Left hindlimb (tissue), 1 donor: ENCODE data around the gene ADGRG3.

Source experiments
- DNase-seq: peaks from one replicate; pipeline ENCODE4 v3.0.0-alpha.2; 2018

The ADGRG3 gene

DNA sequence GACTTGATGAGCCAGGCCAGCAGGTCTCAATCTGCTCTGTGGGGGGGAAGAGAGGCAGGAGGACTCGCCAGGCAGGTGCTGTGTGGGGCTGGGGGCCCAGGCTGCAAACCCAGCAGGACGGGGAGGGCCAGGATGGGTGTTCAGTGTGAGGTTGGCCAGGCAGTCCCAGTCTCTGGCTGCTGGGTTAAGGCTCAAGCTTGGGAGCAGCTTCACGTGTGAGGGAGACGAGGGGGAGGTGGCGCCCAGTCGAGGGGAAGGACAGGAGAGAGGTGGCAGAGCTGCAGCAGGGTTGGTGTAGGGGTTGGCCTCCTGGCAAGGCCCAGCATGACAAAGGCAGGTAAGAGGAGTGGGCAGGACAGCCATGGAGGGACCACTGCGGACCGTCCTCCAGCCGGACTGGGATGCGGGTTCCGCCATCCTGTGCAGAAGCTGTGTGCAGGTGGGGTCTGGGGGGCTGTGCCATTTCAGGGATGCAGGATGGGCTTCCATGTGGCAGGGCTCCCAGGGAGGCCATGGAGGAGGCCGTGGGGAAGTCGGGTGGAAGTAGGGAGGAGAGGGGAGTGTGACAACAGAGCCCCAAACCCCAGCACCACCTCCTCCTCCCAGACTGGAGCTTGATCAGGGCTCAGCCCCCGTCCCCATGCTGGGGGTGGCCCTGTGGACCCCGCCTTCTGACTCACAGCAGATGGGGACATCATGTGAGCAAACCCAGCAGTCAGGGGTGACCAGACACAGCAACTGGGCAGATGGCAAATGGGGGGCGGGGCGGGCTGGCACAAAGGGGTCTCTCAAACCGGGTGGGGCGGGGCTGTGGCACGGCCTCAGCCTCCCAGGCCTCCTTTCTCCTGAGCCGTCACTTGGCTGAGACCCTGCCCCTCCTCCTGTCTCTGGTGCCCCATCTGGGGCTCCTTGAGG, 36.9 kb upstream of the ADGRG3 start:
- DNase-seq = peak; percentile 22

- DNase-seq = peak; percentile 24
Measured at GRCh38 chr16:57632568-57632967, 35.5 kb upstream of the ADGRG3 start.

- no peak for DNase-seq
Measured at GRCh38 chr16:57633383-57634064, 34.6 kb upstream of the ADGRG3 start.

DNA sequence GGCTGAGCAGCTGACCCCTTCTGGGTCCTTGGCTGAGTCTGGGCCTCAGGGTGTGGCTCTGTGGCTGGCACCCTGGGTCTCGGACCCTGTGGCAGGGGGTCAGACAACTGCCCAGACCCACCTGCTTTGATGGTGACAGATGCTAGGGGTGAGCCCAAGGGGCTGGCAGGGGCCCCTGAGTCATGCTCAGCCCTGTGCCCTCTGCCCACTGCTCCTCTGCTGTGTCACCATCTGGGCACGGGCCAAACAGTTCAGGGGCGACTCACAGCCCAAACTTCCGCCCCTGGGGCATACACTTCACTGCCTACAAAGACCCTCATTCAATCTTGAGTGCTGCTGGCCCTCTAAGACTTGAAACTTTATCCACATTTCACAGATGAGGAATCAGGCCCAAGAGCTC, 33.9 kb upstream of the ADGRG3 start:
- DNase-seq = no peak

- no peak for DNase-seq
Measured at GRCh38 chr16:57635266-57636097, 32.6 kb upstream of the ADGRG3 start.

GRCh38 chr16:57636184-57636583, 31.9 kb upstream of the ADGRG3 start:
- DNase-seq = no peak

DNA sequence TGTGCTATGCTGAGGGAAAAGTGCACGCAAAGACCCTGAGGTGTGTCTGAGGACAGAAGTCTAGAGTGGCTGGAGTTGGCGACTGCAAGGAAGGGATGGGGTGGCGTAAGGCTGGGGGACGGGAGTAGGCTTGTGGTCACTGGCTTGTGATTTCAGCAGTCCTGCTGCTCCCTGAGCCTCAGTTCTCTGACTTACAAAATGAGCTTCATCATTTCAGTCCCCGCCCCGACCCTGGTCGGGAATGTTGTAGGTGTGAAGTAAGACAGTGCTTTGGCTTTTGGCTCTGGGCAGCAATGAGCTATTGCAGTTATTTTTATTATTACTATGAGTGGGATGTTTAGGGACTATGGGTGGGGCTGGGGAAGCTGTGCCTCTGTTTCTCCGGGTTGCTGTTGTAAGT, 31.1 kb upstream of the ADGRG3 start:
- no peak for DNase-seq

DNA sequence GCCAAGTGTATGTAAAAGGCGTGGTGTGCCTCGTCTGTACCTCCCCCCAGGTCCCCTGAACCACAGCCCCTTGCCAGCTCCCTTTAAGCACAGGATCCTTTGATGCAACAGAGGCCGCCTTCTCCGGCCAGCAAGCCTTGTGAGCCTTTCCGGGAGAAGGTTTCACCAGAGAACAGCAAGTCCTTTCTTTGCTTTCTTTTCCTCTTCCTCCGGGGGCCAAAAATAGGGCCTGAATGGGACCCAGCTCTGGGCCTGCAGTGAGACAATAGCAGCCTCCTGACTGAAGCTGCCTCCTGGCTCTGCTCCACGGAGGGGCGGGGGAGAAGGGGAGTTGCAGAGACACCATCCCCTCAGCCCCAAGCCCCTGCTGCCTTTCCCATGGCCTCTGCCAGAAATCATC, 30.7 kb upstream of the ADGRG3 start:
- peak; percentile 71 for DNase-seq

GRCh38 chr16:57637965-57638364, 30.1 kb upstream of the ADGRG3 start:
- DNase-seq = no peak

DNA sequence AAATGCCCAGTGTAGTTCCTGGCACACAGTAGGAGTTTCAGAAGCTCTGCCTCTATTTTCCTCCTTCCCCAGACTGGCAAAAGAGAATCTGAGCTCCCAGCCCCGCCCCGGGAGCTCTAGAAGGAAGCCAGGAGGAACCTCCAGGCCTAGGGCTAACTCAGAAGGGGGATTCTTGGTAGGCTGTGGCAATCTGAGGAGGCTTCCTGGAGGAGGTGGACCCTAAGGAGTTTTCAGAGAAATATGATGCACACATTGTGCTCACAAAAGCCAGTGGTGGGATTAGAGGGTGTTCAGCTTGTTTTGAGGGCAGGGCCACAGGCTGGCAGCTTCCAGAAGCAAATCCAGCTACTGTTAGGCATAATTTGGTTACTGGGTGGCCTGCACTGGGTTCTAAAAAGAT, 29.7 kb upstream of the ADGRG3 start:
- no peak for DNase-seq

DNA sequence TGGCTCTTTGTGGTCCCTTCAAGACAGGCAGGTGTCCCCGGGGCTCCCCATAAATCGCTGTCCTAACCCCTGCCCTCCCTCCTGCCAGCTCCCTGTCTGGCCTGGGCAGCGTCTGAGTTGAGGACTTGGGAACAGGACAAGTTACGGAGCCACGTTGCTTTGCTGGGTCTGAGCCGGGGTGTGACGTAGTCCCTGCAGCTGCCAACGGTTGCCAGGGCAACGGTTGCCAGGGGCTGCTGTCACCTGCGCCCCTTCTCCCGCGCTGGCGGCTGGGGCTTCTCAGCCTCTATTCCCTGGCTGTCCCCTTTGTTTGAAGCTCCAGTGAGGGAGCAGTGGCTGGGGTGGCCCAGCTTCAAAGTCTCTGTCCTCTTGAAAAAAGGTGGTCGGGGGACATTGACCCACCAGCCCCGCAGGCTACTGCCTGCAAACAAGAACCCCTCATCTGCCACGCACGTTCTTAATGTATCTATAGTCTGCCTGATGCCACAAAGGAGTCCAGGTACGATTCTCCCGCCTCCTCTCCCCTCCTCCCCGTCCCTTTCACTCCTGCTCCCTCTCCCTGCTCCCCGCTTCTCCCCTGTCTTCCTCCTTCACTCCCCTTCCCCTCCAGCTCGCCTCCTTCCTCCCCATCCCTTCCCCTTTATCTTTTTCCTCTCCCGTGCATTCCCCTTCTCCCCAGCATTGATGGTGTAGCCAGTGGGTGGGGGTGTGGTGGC, 28.8 kb upstream of the ADGRG3 start:
- peak; percentile 81 for DNase-seq

DNA sequence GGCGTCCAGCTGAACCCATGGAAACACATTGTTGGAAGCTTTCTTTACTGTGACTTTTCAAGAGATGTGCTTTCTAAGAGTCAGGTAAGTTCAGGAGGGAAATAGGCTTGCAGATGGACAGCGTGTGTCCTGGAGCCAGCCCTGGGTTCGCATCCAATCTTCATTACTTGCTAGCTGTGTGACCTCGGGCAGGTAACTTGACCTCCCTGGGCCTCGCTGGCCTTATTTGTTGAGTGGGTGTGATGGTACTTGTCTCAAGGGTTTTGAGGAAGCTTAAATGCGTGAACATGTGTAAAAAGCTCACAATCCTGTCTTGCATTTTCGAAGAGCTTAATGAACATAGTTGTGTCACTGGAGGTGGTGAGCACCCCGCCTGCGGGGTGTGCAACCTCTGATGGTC, 27.9 kb upstream of the ADGRG3 start:
- DNase-seq = no peak

DNA sequence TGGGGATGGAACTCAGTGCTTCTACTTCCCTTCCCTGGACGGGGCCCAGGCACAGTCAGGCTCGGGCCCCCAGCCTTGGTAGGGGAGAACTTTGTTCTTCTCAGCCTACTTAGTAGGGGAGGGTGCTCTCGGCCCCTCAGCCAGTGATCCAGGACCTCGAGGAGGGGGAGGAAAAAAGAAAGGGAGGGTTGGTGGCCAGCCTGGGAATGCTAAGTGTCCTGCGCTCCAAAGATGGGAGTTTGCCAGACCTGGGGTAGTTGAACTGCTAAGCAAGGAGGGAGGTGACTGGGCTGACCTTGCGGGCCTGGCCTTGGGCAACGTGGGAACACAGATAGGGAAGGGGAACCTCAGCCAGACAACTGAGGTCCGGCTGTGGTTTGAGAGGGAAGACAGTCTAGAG, 27.5 kb upstream of the ADGRG3 start:
- DNase-seq = no peak

DNA sequence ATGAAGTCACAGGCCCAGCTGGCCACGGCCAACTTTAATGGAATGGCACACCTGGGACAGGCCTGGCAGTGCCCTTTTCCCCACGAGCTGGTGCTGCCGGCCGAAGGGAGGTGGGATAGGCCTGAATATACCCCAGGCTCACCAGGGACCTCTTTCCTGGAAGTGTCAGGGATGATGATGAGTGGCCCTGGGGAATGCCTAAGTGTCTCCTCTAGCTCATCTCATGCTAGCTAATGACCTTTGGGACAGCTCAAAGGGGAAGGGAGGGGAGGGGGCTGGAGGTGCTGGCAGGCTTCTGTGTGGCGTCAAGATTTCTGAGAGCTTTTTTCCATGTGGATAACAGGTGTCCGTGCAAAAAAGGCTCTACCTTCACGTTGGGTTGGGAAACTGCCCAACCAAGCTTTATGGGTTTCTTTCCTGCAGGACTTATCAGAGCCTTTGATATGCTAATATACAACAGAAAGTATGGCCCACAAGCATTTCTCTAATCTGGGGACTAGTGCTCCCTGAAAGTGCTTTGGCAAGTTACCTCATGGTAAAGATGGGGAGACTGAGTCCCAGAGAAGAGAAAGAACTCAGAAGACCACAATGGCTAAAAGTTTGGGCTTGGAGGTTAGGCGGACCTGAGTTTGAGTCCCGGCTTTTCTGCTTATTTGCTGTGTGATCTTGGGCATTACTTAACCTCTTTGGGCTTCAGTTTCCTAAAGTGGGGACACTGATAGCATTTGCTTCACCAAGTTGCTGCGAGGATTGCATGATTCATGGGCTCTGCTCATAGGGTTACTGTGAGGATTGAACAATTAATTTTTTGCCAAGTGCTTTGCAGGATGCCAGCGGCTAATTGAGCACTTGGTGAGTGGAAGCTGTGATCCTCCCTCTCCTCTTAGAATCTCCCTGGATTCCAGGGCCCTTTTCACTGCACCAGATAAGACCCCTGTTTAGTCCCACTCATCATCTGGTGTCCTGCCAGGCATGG, 25.7 kb upstream of the ADGRG3 start:
- no peak for DNase-seq

DNA sequence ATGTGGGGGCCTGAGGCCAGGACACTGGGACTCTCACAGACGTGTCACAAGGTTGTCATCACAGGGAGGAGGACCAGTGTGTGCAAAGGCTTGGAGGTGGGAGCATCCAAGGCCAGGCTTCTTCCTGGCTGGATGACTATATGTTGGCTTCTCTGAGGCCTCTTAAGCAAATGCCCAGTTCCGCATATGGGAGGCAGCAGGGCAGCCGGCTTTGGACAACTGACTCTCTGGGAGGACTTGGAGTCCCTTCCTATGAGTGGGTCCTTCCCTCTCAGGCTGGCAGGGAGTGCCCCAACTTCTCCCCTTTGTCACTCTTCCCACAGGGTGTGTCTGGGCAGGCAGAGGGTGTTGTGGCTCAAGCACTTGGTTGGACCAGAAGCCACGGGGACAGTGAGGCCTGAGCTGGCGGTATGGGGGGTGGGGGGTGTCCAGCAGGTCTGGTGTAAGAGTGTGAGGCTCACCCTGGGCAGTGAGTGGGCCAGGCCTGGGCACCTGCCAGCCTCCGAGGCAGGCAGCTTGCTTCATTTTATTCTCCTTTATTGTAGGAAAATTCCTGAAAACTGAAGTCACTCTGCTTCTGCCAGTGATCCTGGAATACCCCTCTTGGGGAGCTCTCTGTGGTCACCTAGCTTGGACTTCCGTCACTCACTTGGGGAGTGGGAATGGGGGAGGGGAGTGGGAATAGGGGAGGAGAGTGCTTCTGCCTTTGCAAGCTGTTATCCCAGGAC, 24.8 kb upstream of the ADGRG3 start:
- DNase-seq = peak; percentile 66

DNA sequence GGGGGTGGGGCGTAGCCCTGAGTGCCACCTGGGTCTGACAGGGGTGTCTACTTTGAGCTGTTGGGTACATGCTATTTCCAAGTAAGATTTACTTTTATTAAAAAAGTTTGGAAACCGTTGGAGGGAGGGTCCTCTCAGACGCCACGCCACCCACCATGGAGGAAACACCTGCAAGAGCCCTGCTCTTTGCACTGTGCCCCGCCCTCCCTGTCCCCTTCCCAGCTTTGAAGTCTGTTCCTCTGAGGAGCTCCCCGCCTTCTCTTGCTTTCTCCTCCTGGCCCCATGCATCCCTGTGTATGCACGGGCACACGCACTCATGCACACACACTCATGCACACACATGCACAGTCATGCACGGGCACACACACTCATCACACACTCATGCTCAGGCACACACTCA, 24.2 kb upstream of the ADGRG3 start:
- no peak for DNase-seq

- DNase-seq = no peak
Measured at GRCh38 chr16:57644383-57645014, 23.6 kb upstream of the ADGRG3 start.

GRCh38 chr16:57645169-57645568, 22.9 kb upstream of the ADGRG3 start:
- no peak for DNase-seq

DNA sequence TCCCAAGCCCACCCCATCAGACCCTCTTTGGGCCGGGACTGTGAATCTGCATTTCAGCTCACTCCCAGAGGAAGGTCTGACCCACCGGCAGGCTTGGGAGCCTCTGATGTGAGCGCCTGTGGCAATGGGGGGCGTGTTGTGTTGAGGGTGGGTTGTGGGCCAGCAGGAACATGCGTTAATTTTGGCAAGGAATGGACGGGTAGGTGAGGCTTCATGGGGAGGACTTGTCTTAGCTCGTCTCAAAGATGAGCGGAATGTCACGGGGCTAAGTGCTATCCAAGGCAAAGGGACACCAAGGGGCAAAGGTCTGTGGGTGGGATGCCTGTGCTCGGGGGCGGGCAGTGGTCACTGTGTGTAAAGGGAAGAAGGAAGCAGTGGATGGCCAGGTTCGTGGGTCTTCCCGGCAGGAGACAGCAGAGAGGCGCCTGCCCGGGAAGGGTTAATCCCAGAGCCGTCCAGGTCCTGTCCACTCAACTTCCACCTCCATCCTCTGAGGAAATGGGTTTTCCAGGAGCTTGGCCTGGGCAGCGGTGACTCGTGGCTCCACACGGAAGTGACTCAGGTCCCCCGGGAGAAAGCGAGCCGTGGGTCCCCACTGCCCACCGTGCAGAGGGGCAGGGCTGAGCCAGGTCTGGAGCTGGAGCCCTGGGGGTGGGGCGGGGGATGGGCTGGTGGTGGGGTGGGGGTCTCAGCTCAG, 22.3 kb upstream of the ADGRG3 start:
- peak; percentile 71 for DNase-seq
